Upper lobe of right lung (tissue), 1 donor: ENCODE measurements around the gene TMPRSS4. TPM values are rescaled to one million over a fixed set of nuclear protein-coding genes. Genes with fewer than 3 reads are reported as not detected.

Source experiments
- ATAC-seq: fragments of 200-7000 bp; cut with Tn5 transposase; one replicate; pipeline ENCODE4 v1.9.1; 2020; ENCODE audit warnings: mild to moderate bottlenecking, moderate library complexity
- DNase-seq: peaks from one replicate; pipeline ENCODE4 v3.0.0-alpha.2; 2020
- H3K27ac ChIP-seq: fragments of 200-600 bp; one replicate; pipeline ENCODE4 v1.8.0; 2022
- H3K27me3 ChIP-seq: fragments of 200-600 bp; one replicate; pipeline ENCODE4 v1.8.0; 2022; ENCODE audit warnings: mild to moderate bottlenecking
- H3K36me3 ChIP-seq: fragments of 200-600 bp; one replicate; pipeline ENCODE4 v1.8.0; 2022
- H3K4me1 ChIP-seq: fragments of 200-600 bp; one replicate; pipeline ENCODE4 v1.8.0; 2022
- H3K4me3 ChIP-seq: fragments of 200-600 bp; one replicate; pipeline ENCODE4 v1.8.0; 2022; ENCODE audit warnings: mild to moderate bottlenecking
- H3K9me3 ChIP-seq: fragments of 200-600 bp; one replicate; pipeline ENCODE4 v1.8.0; 2022
- CTCF ChIP-seq: fragments of 200-600 bp; IDR thresholded peaks from one replicate; pipeline ENCODE4 v1.8.0; 2022; ENCODE audit warnings: antibody characterized with exemption
- intact Hi-C: fragments of 100-400 bp; cut with DNase I; formaldehyde crosslinking; loops from one replicate; pipeline ENCODE4 v1.11.0; 2022
- total RNA-seq: library from RNA; stranded (reverse); fragmentation: NEBNext Ultra II Directional; extraction: Animal tissue kit (Norgen Biotek cat#: 25700); gene quantifications from one replicate; pipeline ENCODE4 v1.2.1, GENCODE V29; 2021
- donor health status: DM: no; HTN: yes; CAD: no; lungs with severe emphysema.

Gene TMPRSS4
- total RNA-seq, 1 donor from 2014 or later, result 3.0 TPM

DNA sequence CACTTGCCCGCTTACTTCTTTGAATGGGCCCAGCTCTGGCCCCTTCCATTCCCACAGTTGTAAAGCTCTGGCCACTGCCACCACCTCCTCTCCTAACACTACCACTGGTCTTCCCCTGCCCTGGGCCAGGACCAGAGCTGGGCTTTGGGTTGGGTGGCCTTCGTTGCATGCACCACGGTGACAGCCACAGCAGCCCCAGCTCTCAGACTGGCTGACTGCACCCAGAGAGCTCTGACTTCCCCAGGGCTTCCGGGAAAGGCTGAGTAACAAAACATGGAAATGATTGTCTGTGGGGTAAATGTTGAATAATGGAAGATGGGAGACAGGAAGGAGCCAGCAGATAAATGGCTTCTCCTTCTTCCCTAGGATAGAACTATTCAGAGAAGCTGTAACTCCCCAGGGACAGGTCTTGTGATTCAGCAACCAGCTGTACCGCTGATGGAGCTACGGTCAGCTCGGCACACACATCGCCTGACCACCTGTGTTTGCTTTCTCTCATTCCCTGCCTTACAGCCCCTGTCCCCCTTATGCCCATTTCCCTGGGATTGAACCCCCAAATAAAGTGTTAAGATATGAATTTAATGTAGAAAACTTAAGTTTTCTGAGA, 48.2 kb downstream of the TMPRSS4 start:
- no peaks in the 10 kb centered on the region for H3K9me3 ChIP-seq
- no peaks in the 10 kb centered on the region for H3K27me3 ChIP-seq
- no peak overlapping the region for H3K4me3 ChIP-seq
- ATAC-seq (no peak), DNase-seq (peak; percentile 43)
- no peak overlapping the region for H3K27ac ChIP-seq
- no peaks in the 10 kb centered on the region for H3K36me3 ChIP-seq
- TF ChIP-seq CTCF, result no peak
- H3K4me1 ChIP-seq, result no peaks in the 10 kb centered on the region
- intact Hi-C loops, result no loop called here

- intact Hi-C loops, result no loop called here
- peak; percentile 11 for DNase-seq
- no peaks in the 10 kb centered on the region for H3K4me1 ChIP-seq
- H3K4me3 ChIP-seq, result no peak overlapping the region
- H3K36me3 ChIP-seq, result no peaks in the 10 kb centered on the region
- no peak for TF ChIP-seq CTCF
- no peak overlapping the region for H3K27ac ChIP-seq
- no peaks in the 10 kb centered on the region for H3K9me3 ChIP-seq
- ATAC-seq, result no peak
- no peaks in the 10 kb centered on the region for H3K27me3 ChIP-seq
These were observed 49.4 kb downstream of the TMPRSS4 start for GRCh38 chr11:118126082-118126838.

DNA sequence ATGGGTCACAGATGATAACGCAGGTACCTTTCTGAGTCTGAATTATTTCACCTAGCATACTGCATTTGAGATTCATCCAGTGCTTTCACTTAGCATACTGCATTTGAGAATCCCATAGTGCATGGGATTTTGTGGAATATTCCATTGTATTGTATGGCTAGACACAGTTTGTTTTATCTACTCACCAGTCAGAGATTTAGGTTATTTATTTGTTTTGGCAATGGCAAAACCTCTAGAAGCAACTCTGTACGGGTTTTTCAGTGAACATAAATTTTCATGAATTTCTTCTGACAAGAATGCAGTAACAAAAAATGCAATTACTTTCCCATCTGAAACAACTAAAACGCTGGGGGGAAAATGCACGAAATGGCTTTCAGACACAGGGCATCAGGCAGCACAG, 51.4 kb downstream of the TMPRSS4 start:
- H3K4me3 ChIP-seq, result no peak overlapping the region
- no peaks in the 10 kb centered on the region for H3K36me3 ChIP-seq
- no peak overlapping the region for H3K27ac ChIP-seq
- intact Hi-C loops, result no loop called here
- TF ChIP-seq CTCF, result no peak
- H3K27me3 ChIP-seq, result no peaks in the 10 kb centered on the region
- no peaks in the 10 kb centered on the region for H3K9me3 ChIP-seq
- no peaks in the 10 kb centered on the region for H3K4me1 ChIP-seq
- ATAC-seq, result no peak
- DNase-seq, result no peak

- Histone ChIP-seq H3K4me3 (no peak overlapping the region), H3K36me3 (no peaks in the 10 kb centered on the region), H3K9me3 (no peaks in the 10 kb centered on the region), H3K27ac (no peak overlapping the region), H3K4me1 (no peaks in the 10 kb centered on the region), H3K27me3 (no peaks in the 10 kb centered on the region)
- intact Hi-C loops, result no loop called here
- ATAC-seq (peak; percentile 79), DNase-seq (peak; percentile 40)
- TF ChIP-seq CTCF, result no peak
These were observed 52.0 kb downstream of the TMPRSS4 start for GRCh38 chr11:118128721-118129470.

- Histone ChIP-seq H3K27ac (no peak overlapping the region), H3K9me3 (no peaks in the 10 kb centered on the region), H3K27me3 (no peaks in the 10 kb centered on the region), H3K4me1 (no peaks in the 10 kb centered on the region), H3K4me3 (no peak overlapping the region), H3K36me3 (no peaks in the 10 kb centered on the region)
- DNase-seq (peak; percentile 45), ATAC-seq (peak; percentile 62)
- TF ChIP-seq CTCF, result no peak
- intact Hi-C loops, result no loop called here
These were observed 52.7 kb downstream of the TMPRSS4 start for GRCh38 chr11:118129471-118130172.
